Measurements from ENCODE around the gene LAMC2.
"Not testable (repeated sequence)": the region's sequence is repeated elsewhere in the genome, so short reads cannot be mapped to it uniquely, and the experiment has no call there.

LAMC2 gene

GRCh38 chr1:183239220-183239742 is 53.2 kb downstream of the LAMC2 start:
- Histone ChIP-seq H3K27me3 (ENCODE audit: insufficient read depth, low read length) (no peaks in the 10 kb centered on the region), H3K4me1 (ENCODE audit: insufficient read depth, low read length) (peaks cover 13% of the 10 kb centered on the region), H3K36me3 (ENCODE audit: insufficient read depth, low read length) (0 out of 2 replicates have a peak, but pooled peaks cover 9% of the 10 kb centered on the region), H3K9me3 (ENCODE audit: insufficient read depth, low read depth, low read length) (no peaks in the 10 kb centered on the region), H3K9ac (ENCODE audit: low read depth, low read length) (no peak overlapping the region), H3K4me3 (ENCODE audit: low read length) (no peak overlapping the region), H3K27ac (ENCODE audit: low read depth, low read length) (no peak overlapping the region)
- WGBS: 90% methylated on average over 7 of the region's 7 CpGs

GRCh38 chr1:183239793-183240525 is 53.9 kb downstream of the LAMC2 start:
- Histone ChIP-seq H3K4me1 (ENCODE audit: insufficient read depth, low read length) (peaks cover 9% of the 10 kb centered on the region), H3K9ac (ENCODE audit: low read depth, low read length) (no peak overlapping the region), H3K9me3 (ENCODE audit: insufficient read depth, low read depth, low read length) (no peaks in the 10 kb centered on the region), H3K27me3 (ENCODE audit: insufficient read depth, low read length) (no peaks in the 10 kb centered on the region), H3K27ac (ENCODE audit: low read depth, low read length) (no peak overlapping the region), H3K36me3 (ENCODE audit: insufficient read depth, low read length) (0 out of 2 replicates have a peak, but pooled peaks cover 9% of the 10 kb centered on the region), H3K4me3 (ENCODE audit: low read length) (no peak overlapping the region)
- WGBS: 94% methylated on average over 6 of the region's 8 CpGs

- Histone ChIP-seq H3K4me1 (ENCODE audit: insufficient read depth, low read length) (peaks cover 4% of the 10 kb centered on the region), H3K9me3 (ENCODE audit: insufficient read depth, low read depth, low read length) (no peaks in the 10 kb centered on the region), H3K27me3 (ENCODE audit: insufficient read depth, low read length) (no peaks in the 10 kb centered on the region), H3K4me3 (ENCODE audit: low read length) (no peak overlapping the region), H3K9ac (ENCODE audit: low read depth, low read length) (no peak overlapping the region), H3K36me3 (ENCODE audit: insufficient read depth, low read length) (0 out of 2 replicates have a peak, but pooled peaks cover 9% of the 10 kb centered on the region), H3K27ac (ENCODE audit: low read depth, low read length) (no peak overlapping the region)
- 94% methylated on average over 4 of the region's 4 CpGs for WGBS
Measured at GRCh38 chr1:183240526-183240825, 54.4 kb downstream of the LAMC2 start.

GRCh38 chr1:183240853-183241252 is 54.8 kb downstream of the LAMC2 start:
- H3K27ac ChIP-seq (ENCODE audit: low read depth, low read length); H3K36me3 ChIP-seq (ENCODE audit: insufficient read depth, low read length); H3K4me1 ChIP-seq (ENCODE audit: insufficient read depth, low read length); H3K9me3 ChIP-seq (ENCODE audit: insufficient read depth, low read depth, low read length); H3K9ac ChIP-seq (ENCODE audit: low read depth, low read length); H3K4me3 ChIP-seq (ENCODE audit: low read length); H3K27me3 ChIP-seq (ENCODE audit: insufficient read depth, low read length): not testable (repeated sequence)
- WGBS: 95% methylated on average over 8 of the region's 8 CpGs

- no peak overlapping the region for H3K4me3 ChIP-seq (ENCODE audit: low read length)
- 0 out of 2 replicates have a peak, but pooled peaks cover 9% of the 10 kb centered on the region for H3K36me3 ChIP-seq (ENCODE audit: insufficient read depth, low read length)
- no peak overlapping the region for H3K9ac ChIP-seq (ENCODE audit: low read depth, low read length)
- no peak overlapping the region for H3K27ac ChIP-seq (ENCODE audit: low read depth, low read length)
- H3K4me1 ChIP-seq (ENCODE audit: insufficient read depth, low read length): no peaks in the 10 kb centered on the region
- 93% methylated on average over 3 of the region's 3 CpGs for WGBS
- no peaks in the 10 kb centered on the region for H3K9me3 ChIP-seq (ENCODE audit: insufficient read depth, low read depth, low read length)
- no peaks in the 10 kb centered on the region for H3K27me3 ChIP-seq (ENCODE audit: insufficient read depth, low read length)
Measured at GRCh38 chr1:183241471-183241870, 55.4 kb downstream of the LAMC2 start.

- 96% methylated on average over 3 of the region's 3 CpGs for WGBS
- no peaks in the 10 kb centered on the region for H3K27me3 ChIP-seq (ENCODE audit: insufficient read depth, low read length)
- H3K36me3 ChIP-seq (ENCODE audit: insufficient read depth, low read length): 0 out of 2 replicates have a peak, but pooled peaks cover 9% of the 10 kb centered on the region
- no peaks in the 10 kb centered on the region for H3K4me1 ChIP-seq (ENCODE audit: insufficient read depth, low read length)
- no peak overlapping the region for H3K4me3 ChIP-seq (ENCODE audit: low read length)
- no peaks in the 10 kb centered on the region for H3K9me3 ChIP-seq (ENCODE audit: insufficient read depth, low read depth, low read length)
- H3K27ac ChIP-seq (ENCODE audit: low read depth, low read length): no peak overlapping the region
- H3K9ac ChIP-seq (ENCODE audit: low read depth, low read length): no peak overlapping the region
Measured at GRCh38 chr1:183242556-183242955, 56.5 kb downstream of the LAMC2 start.

GRCh38 chr1:183243161-183244050 is 57.3 kb downstream of the LAMC2 start:
- no peak overlapping the region for H3K9ac ChIP-seq (ENCODE audit: low read depth, low read length)
- no peaks in the 10 kb centered on the region for H3K9me3 ChIP-seq (ENCODE audit: insufficient read depth, low read depth, low read length)
- H3K36me3 ChIP-seq (ENCODE audit: insufficient read depth, low read length): 0 out of 2 replicates have a peak, but pooled peaks cover 9% of the 10 kb centered on the region
- H3K4me1 ChIP-seq (ENCODE audit: insufficient read depth, low read length): peaks cover 5% of the 10 kb centered on the region; the same call in 1 of the 2 replicates
- H3K27me3 ChIP-seq (ENCODE audit: insufficient read depth, low read length): no peaks in the 10 kb centered on the region
- no peak overlapping the region for H3K27ac ChIP-seq (ENCODE audit: low read depth, low read length)
- H3K4me3 ChIP-seq (ENCODE audit: low read length): no peak overlapping the region
- 96% methylated on average over 5 of the region's 5 CpGs for WGBS

GRCh38 chr1:183244466-183244865 is 58.4 kb downstream of the LAMC2 start:
- Histone ChIP-seq H3K27me3 (ENCODE audit: insufficient read depth, low read length) (no peaks in the 10 kb centered on the region), H3K36me3 (ENCODE audit: insufficient read depth, low read length) (0 out of 2 replicates have a peak, but pooled peaks cover 9% of the 10 kb centered on the region), H3K4me3 (ENCODE audit: low read length) (no peak overlapping the region), H3K27ac (ENCODE audit: low read depth, low read length) (no peak overlapping the region), H3K9me3 (ENCODE audit: insufficient read depth, low read depth, low read length) (no peaks in the 10 kb centered on the region), H3K4me1 (ENCODE audit: insufficient read depth, low read length) (peaks cover 5% of the 10 kb centered on the region; the same call in 1 of the 2 replicates), H3K9ac (ENCODE audit: low read depth, low read length) (no peak overlapping the region)
- whole genome bisulfite sequencing: 87% methylated on average over 1 of the region's 1 CpG

- H3K9me3 ChIP-seq (ENCODE audit: insufficient read depth, low read depth, low read length): no peaks in the 10 kb centered on the region
- 0 out of 2 replicates have a peak, but pooled peaks cover 4% of the 10 kb centered on the region for H3K36me3 ChIP-seq (ENCODE audit: insufficient read depth, low read length)
- no peak overlapping the region for H3K9ac ChIP-seq (ENCODE audit: low read depth, low read length)
- no peaks in the 10 kb centered on the region for H3K27me3 ChIP-seq (ENCODE audit: insufficient read depth, low read length)
- H3K4me1 ChIP-seq (ENCODE audit: insufficient read depth, low read length): peaks cover 5% of the 10 kb centered on the region; the same call in 1 of the 2 replicates
- no peak overlapping the region for H3K27ac ChIP-seq (ENCODE audit: low read depth, low read length)
- H3K4me3 ChIP-seq (ENCODE audit: low read length): no peak overlapping the region
- 94% methylated on average over 2 of the region's 3 CpGs for WGBS
Measured at GRCh38 chr1:183245357-183245756, 59.3 kb downstream of the LAMC2 start.

- peaks cover 5% of the 10 kb centered on the region; the same call in 1 of the 2 replicates for H3K4me1 ChIP-seq (ENCODE audit: insufficient read depth, low read length)
- H3K36me3 ChIP-seq (ENCODE audit: insufficient read depth, low read length): no peaks in the 10 kb centered on the region
- H3K9ac ChIP-seq (ENCODE audit: low read depth, low read length): no peak overlapping the region
- no peaks in the 10 kb centered on the region for H3K27me3 ChIP-seq (ENCODE audit: insufficient read depth, low read length)
- no peak overlapping the region for H3K27ac ChIP-seq (ENCODE audit: low read depth, low read length)
- H3K4me3 ChIP-seq (ENCODE audit: low read length): no peak overlapping the region
- H3K9me3 ChIP-seq (ENCODE audit: insufficient read depth, low read depth, low read length): no peaks in the 10 kb centered on the region
Measured at GRCh38 chr1:183246436-183246835, 60.4 kb downstream of the LAMC2 start.

- Histone ChIP-seq H3K36me3 (ENCODE audit: insufficient read depth, low read length) (no peaks in the 10 kb centered on the region), H3K9me3 (ENCODE audit: insufficient read depth, low read depth, low read length) (no peaks in the 10 kb centered on the region), H3K27ac (ENCODE audit: low read depth, low read length) (no peak overlapping the region), H3K27me3 (ENCODE audit: insufficient read depth, low read length) (no peaks in the 10 kb centered on the region), H3K4me3 (ENCODE audit: low read length) (no peak overlapping the region), H3K9ac (ENCODE audit: low read depth, low read length) (no peak overlapping the region), H3K4me1 (ENCODE audit: insufficient read depth, low read length) (peaks cover 5% of the 10 kb centered on the region; the same call in 1 of the 2 replicates)
- WGBS: 94% methylated on average over 11 of the region's 11 CpGs
Measured at GRCh38 chr1:183247066-183247465, 61.0 kb downstream of the LAMC2 start.

Data from HUES64 (cell line).